ENCODE results near the gene UBR1. TPM values are rescaled to one million over a fixed set of nuclear protein-coding genes. Genes with fewer than 3 reads are reported as not detected.

The UBR1 gene
- total RNA-seq, 1 experiment from 2014 or later = 22.6 TPM

GRCh38 chr15:43134157-43134635, 28.4 kb upstream of the UBR1 start:
- TF ChIP-seq, protein P1, sequence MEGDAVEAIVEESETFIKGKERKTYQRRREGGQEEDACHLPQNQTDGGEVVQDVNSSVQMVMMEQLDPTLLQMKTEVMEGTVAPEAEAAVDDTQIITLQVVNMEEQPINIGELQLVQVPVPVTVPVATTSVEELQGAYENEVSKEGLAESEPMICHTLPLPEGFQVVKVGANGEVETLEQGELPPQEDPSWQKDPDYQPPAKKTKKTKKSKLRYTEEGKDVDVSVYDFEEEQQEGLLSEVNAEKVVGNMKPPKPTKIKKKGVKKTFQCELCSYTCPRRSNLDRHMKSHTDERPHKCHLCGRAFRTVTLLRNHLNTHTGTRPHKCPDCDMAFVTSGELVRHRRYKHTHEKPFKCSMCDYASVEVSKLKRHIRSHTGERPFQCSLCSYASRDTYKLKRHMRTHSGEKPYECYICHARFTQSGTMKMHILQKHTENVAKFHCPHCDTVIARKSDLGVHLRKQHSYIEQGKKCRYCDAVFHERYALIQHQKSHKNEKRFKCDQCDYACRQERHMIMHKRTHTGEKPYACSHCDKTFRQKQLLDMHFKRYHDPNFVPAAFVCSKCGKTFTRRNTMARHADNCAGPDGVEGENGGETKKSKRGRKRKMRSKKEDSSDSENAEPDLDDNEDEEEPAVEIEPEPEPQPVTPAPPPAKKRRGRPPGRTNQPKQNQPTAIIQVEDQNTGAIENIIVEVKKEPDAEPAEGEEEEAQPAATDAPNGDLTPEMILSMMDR (conservative IDR thresholded peaks at IDR 0.05; ENCODE audit: low read depth, low read length) = no peak
- no peak for TF ChIP-seq EZH2 (IDR thresholded peaks at IDR 0.05; ENCODE audit: low read length, unreplicated experiment)
- no peak for TF ChIP-seq EZH2phosphoT487 (IDR thresholded peaks at IDR 0.05; ENCODE audit: borderline replicate concordance, low read length)
- Histone ChIP-seq H3K9me2 (replicated peaks; ENCODE audit: low read length) (no peaks in the 10 kb centered on the region), H2AFZ (ENCODE audit: low read length) (peak overlapping the region; percentile 96), H3K4me1 (ENCODE audit: insufficient read depth, low read length) (peaks cover 23% of the 10 kb centered on the region), H3K79me2 (ENCODE audit: low read length) (peaks cover 18% of the 10 kb centered on the region), H3K27me3 (ENCODE audit: low read length) (no peaks in the 10 kb centered on the region), H3K9me3 (ENCODE audit: low read length) (no peaks in the 10 kb centered on the region), H4K20me1 (ENCODE audit: low read length) (peaks cover 5% of the 10 kb centered on the region; the same call in 1 of the 2 replicates), H3K36me3 (ENCODE audit: low read depth, low read length) (peaks cover 8% of the 10 kb centered on the region), H3K9ac (ENCODE audit: low read length) (peak overlapping the region; percentile 72), H3F3A (ENCODE audit: low read length, unreplicated experiment) (no peaks in the 10 kb centered on the region), H3K4me2 (ENCODE audit: low read length) (peak overlapping the region; percentile 100), H3K4me3 (ENCODE audit: low read length) (peak overlapping the region; percentile 86), H3K27ac (ENCODE audit: low read length) (0 out of 2 replicates have a peak overlapping the region, but pooled peaks have one; percentile 24)
- POLR2A ChIA-PET (ENCODE audit: unreplicated experiment) = no interaction called here
- peak; percentile 3; the same call in 1 of the 2 replicates for ATAC-seq
- DNase-seq = peak; percentile 25
- CTCF ChIA-PET = no interaction called here
- intact Hi-C loops (cut with micrococcal nuclease) = loop anchor here (2.0 kb wide), 1 partner anchor 53 kb away; no protein-coding TSS in a partner anchor
- no TSS peak for BruUV-seq (replicated peaks)

DNA sequence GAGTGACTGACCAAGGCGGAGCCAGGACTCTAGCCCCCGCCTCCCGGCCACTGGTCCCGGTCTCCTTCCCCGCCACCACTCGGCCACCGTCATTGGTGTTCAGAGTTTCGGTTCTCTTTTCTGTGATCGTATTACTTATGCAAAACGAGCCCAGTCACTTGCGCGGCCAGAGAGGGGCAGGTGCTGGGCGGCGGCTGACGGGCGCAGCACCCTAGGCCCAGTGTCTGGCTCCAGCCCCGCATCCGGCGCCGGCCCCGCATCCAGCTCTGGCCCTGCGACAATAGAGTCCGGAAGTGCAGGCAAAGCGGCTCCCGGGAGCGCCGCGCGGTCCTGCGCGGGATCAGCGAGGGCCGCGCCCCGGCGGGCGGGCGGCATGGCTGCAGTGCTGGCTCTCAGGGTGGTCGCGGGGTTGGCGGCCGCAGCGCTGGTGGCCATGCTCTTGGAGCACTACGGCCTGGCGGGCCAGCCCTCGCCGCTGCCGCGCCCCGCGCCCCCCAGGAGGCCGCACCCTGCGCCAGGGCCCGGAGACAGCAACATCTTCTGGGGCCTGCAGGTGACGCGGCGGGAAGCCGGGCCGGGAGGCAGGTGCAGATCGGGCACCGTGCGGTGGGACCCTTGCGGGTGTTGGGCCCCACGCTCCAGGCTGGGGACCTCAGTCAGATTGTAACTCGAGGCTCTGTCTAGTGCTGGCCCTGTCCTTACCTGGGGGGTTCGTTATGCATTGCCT, 27.8 kb upstream of the UBR1 start, which contains the start of gene TMEM62:
Gene TMEM62 (plus strand): TSS at position 157 of the 727 bp plus-strand sequence. CDS start 217 bp downstream, at position 374.
- Histone ChIP-seq H3K79me2 (ENCODE audit: low read length) (peaks cover 18% of the 10 kb centered on the region), H3K27me3 (ENCODE audit: low read length) (no peaks in the 10 kb centered on the region), H3K9me3 (ENCODE audit: low read length) (no peaks in the 10 kb centered on the region), H3K4me3 (ENCODE audit: low read length) (peak within 1 kb of the TSS; percentile 86), H3K4me2 (ENCODE audit: low read length) (peak within 1 kb of the TSS; percentile 100), H2AFZ (ENCODE audit: low read length) (peak within 1 kb of the TSS; percentile 96), H3K27ac (ENCODE audit: low read length) (peak within 1 kb of the TSS; percentile 24), H3K4me1 (ENCODE audit: insufficient read depth, low read length) (peaks cover 23% of the 10 kb centered on the region), H3K9ac (ENCODE audit: low read length) (peak within 1 kb of the TSS; percentile 72), H3F3A (ENCODE audit: low read length, unreplicated experiment) (no peaks in the 10 kb centered on the region), H4K20me1 (ENCODE audit: low read length) (peaks cover 5% of the 10 kb centered on the region; the same call in 1 of the 2 replicates), H3K36me3 (ENCODE audit: low read depth, low read length) (peaks cover 7% of the 10 kb centered on the region), H3K9me2 (replicated peaks; ENCODE audit: low read length) (no peaks in the 10 kb centered on the region)
- POLR2A ChIA-PET (ENCODE audit: unreplicated experiment) = no interaction called here
- DNase-seq (peak; percentile 86), ATAC-seq (peak; percentile 88)
- no TSS peak for BruUV-seq (replicated peaks)
- no peak for TF ChIP-seq EZH2 (IDR thresholded peaks at IDR 0.05; ENCODE audit: low read length, unreplicated experiment)
- TF ChIP-seq EZH2phosphoT487 (IDR thresholded peaks at IDR 0.05; ENCODE audit: borderline replicate concordance, low read length) = no peak
- TF ChIP-seq, protein P1 (conservative IDR thresholded peaks at IDR 0.05; ENCODE audit: low read depth, low read length) = no peak; the same call in 1 of the 2 replicates
- intact Hi-C loops (cut with micrococcal nuclease) = loop anchor here (1.0 to 2.0 kb wide), 2 partner anchors 27 to 53 kb away; partner anchors contain the start of gene UBR1
- CTCF ChIA-PET = no interaction called here
